MM.1S (cell line): Measurements from ENCODE around the gene CTNNA3.
A peak's percentile ranks its signal among the peaks of the same experiment; 100 is the strongest.

Experiments used
- DNase-seq: peaks from one replicate; pipeline ENCODE4 v3.0.0-alpha.2; 2015
- H2AFZ ChIP-seq: fragments of 300-600 bp; sonication (generic); 2 replicates; pipeline ENCODE4 v1.6.0; 2016; ENCODE audit warnings: antibody characterized with exemption, low read length
- H3F3A ChIP-seq: fragments of 300-600 bp; sonication (generic); 2 replicates; pipeline ENCODE4 v1.6.1; 2016; ENCODE audit warnings: mild to moderate bottlenecking, antibody characterized with exemption, low read length, moderate library complexity, mixed read lengths; ENCODE audit not compliant: insufficient read depth
- H3K27ac ChIP-seq: fragments of 300-600 bp; sonication (generic); 2 replicates; pipeline ENCODE4 v1.5.1; 2016; ENCODE audit warnings: mild to moderate bottlenecking, low read length
- H3K27me3 ChIP-seq: fragments of 300-600 bp; sonication (generic); replicated peaks from 2 replicates; pipeline ENCODE4 v1.6.0; 2016; ENCODE audit warnings: low read length; ENCODE audit not compliant: insufficient read depth
- H3K36me3 ChIP-seq: fragments of 300-600 bp; sonication (generic); replicated peaks from 2 replicates; pipeline ENCODE4 v1.6.1; 2016; ENCODE audit warnings: mild to moderate bottlenecking, low read length, mixed read lengths; ENCODE audit not compliant: insufficient read depth
- H3K4me1 ChIP-seq: fragments of 300-600 bp; sonication (generic); 2 replicates; pipeline ENCODE4 v1.6.1; 2016; ENCODE audit warnings: low read length, mixed read lengths
- H3K4me2 ChIP-seq: fragments of 300-600 bp; sonication (generic); 2 replicates; pipeline ENCODE4 v1.6.0; 2016; ENCODE audit warnings: low read depth, low read length
- H3K4me3 ChIP-seq: fragments of 300-600 bp; sonication (generic); 2 replicates; pipeline ENCODE4 v1.5.1; 2016; ENCODE audit warnings: low read length, mixed read lengths
- H3K79me2 ChIP-seq: fragments of 300-600 bp; sonication (generic); 2 replicates; pipeline ENCODE4 v1.6.1; 2016; ENCODE audit warnings: mixed run types, low read length, mixed read lengths
- H3K9ac ChIP-seq: fragments of 300-600 bp; sonication (generic); 2 replicates; pipeline ENCODE4 v1.6.1; 2016; ENCODE audit warnings: low read length, mixed read lengths
- H3K9me2 ChIP-seq: fragments of 300-600 bp; sonication (generic); replicated peaks from 2 replicates; pipeline ENCODE4 v1.6.1; 2016; ENCODE audit warnings: mild to moderate bottlenecking, low read length, mixed read lengths; ENCODE audit not compliant: insufficient read depth
- H3K9me3 ChIP-seq: fragments of 300-600 bp; sonication (generic); replicated peaks from 2 replicates; pipeline ENCODE4 v1.6.1; 2016; ENCODE audit warnings: mild to moderate bottlenecking, low read length, mixed read lengths; ENCODE audit not compliant: insufficient read depth
- H4K20me1 ChIP-seq: fragments of 300-600 bp; sonication (generic); 2 replicates; pipeline ENCODE4 v1.6.1; 2016; ENCODE audit warnings: mild to moderate bottlenecking, low read length, moderate library complexity, mixed read lengths; ENCODE audit not compliant: insufficient read depth
- CTCF ChIP-seq: fragments of 300-600 bp; sonication (generic); IDR thresholded peaks from 2 replicates; pipeline ENCODE4 v1.5.1; 2016; ENCODE audit warnings: antibody characterized with exemption, low read length, mixed read lengths
- EZH2 ChIP-seq: fragments of 300-600 bp; sonication (generic); optimal IDR thresholded peaks from 2 replicates; pipeline ENCODE3; 2017; ENCODE audit warnings: low read depth, mild to moderate bottlenecking, antibody characterized with exemption, low read length, mixed read lengths
- EZH2phosphoT487 ChIP-seq: fragments of 300-600 bp; sonication (generic); IDR thresholded peaks from 2 replicates; pipeline ENCODE4 v1.6.1; 2018; ENCODE audit warnings: antibody characterized with exemption, low read length

The CTNNA3 gene

GRCh38 chr10:66218289-66218688 lies 1477.7 kb downstream of the CTNNA3 start:
- H3F3A ChIP-seq = no peaks in the 10 kb centered on the region
- H3K36me3 ChIP-seq = no peaks in the 10 kb centered on the region
- no peak for DNase-seq
- H3K4me1 ChIP-seq = no peaks in the 10 kb centered on the region
- H3K79me2 ChIP-seq = no peaks in the 10 kb centered on the region
- H3K27me3 ChIP-seq = no peaks in the 10 kb centered on the region
- TF ChIP-seq EZH2phosphoT487 (no peak), EZH2 (no peak), CTCF (no peak)
- no peaks in the 10 kb centered on the region for H4K20me1 ChIP-seq
- no peak overlapping the region for H3K4me3 ChIP-seq
- H3K9ac ChIP-seq = no peak overlapping the region
- H3K9me2 ChIP-seq = no peaks in the 10 kb centered on the region
- H3K4me2 ChIP-seq = no peak overlapping the region
- no peak overlapping the region for H3K27ac ChIP-seq
- no peak overlapping the region for H2AFZ ChIP-seq
- no peaks in the 10 kb centered on the region for H3K9me3 ChIP-seq

- Histone ChIP-seq H3K79me2 (no peaks in the 10 kb centered on the region), H3K36me3 (no peaks in the 10 kb centered on the region), H3F3A (no peaks in the 10 kb centered on the region), H3K27me3 (no peaks in the 10 kb centered on the region), H3K4me1 (no peaks in the 10 kb centered on the region), H3K4me2 (no peak overlapping the region), H3K4me3 (no peak overlapping the region), H4K20me1 (no peaks in the 10 kb centered on the region), H3K9me3 (no peaks in the 10 kb centered on the region), H2AFZ (no peak overlapping the region), H3K9me2 (no peaks in the 10 kb centered on the region), H3K9ac (no peak overlapping the region), H3K27ac (no peak overlapping the region)
- DNase-seq = no peak
- no peak for TF ChIP-seq CTCF
- TF ChIP-seq EZH2 = no peak
- no peak for TF ChIP-seq EZH2phosphoT487
Observed at GRCh38 chr10:66215920-66216319, 1480.1 kb downstream of the CTNNA3 start.

GRCh38 chr10:66214721-66215404 lies 1481.1 kb downstream of the CTNNA3 start:
- no peak overlapping the region for H3K4me3 ChIP-seq
- no peak overlapping the region for H3K9ac ChIP-seq
- TF ChIP-seq EZH2phosphoT487 (no peak), CTCF (peak; percentile 22; the same call in 1 of the 2 replicates)
- no peaks in the 10 kb centered on the region for H3F3A ChIP-seq
- no peaks in the 10 kb centered on the region for H3K9me2 ChIP-seq
- no peaks in the 10 kb centered on the region for H3K36me3 ChIP-seq
- H4K20me1 ChIP-seq = no peaks in the 10 kb centered on the region
- DNase-seq = no peak
- H3K27ac ChIP-seq = no peak overlapping the region
- H3K9me3 ChIP-seq = no peaks in the 10 kb centered on the region
- no peak overlapping the region for H3K4me2 ChIP-seq
- no peaks in the 10 kb centered on the region for H3K27me3 ChIP-seq
- H3K4me1 ChIP-seq = no peaks in the 10 kb centered on the region
- H2AFZ ChIP-seq = no peak overlapping the region
- no peaks in the 10 kb centered on the region for H3K79me2 ChIP-seq
